Skeletal muscle cell (primary cell): ENCODE data around the gene NBEA.

Experiments
- DNase-seq: peaks from one replicate; pipeline ENCODE4 v3.0.0-alpha.2; 2010; ENCODE audit warnings: low read depth
- H3K4me3 ChIP-seq: 2 replicates; pipeline ENCODE4 v1.5.1; 2011; ENCODE audit warnings: low read depth, mild to moderate bottlenecking, control low read depth, low read length, moderate library complexity

NBEA gene

DNA sequence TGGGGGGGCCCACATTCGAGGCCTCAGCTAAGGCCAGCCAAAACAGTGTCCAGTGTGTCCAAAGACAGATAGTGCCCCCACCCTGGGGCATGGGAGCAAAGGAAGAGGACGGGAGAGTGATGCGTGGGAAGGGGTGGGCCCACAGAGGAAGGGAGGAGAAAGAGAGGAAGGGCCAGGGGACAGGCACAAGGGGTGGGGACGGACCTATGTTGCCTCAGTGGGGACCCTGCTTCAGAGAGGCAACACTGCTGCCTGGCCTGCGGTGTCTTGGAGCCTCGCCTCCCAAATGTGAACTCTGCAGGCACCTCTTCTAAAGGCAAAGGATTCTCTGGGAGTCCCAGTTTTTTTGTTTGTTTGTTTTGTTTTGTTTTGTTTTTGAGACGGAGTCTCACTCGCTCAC lies 764.7 kb downstream of the NBEA start:
- no peak overlapping the region for H3K4me3 ChIP-seq
- DNase-seq, result no peak

DNA sequence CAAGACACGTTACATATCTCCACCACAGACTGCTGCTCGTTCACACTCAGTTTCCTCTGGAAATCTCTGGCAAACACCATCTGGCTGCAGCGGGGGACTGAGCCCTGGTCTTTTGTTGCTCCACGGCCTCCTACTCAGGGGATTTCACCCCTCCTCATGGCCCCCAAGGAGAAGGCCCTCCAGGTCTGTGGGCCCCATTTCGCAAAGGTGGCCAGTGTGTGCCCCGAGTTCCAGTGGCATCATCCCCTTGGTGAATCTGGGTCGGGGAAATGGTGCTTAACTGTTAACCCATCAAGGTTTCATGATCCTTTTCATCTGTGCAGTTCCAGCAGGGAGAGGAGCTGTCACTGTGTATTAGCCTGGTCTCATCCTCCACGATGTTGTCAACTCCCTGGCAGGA lies 769.8 kb downstream of the NBEA start:
- DNase-seq, result no peak
- H3K4me3 ChIP-seq, result no peak overlapping the region

DNA sequence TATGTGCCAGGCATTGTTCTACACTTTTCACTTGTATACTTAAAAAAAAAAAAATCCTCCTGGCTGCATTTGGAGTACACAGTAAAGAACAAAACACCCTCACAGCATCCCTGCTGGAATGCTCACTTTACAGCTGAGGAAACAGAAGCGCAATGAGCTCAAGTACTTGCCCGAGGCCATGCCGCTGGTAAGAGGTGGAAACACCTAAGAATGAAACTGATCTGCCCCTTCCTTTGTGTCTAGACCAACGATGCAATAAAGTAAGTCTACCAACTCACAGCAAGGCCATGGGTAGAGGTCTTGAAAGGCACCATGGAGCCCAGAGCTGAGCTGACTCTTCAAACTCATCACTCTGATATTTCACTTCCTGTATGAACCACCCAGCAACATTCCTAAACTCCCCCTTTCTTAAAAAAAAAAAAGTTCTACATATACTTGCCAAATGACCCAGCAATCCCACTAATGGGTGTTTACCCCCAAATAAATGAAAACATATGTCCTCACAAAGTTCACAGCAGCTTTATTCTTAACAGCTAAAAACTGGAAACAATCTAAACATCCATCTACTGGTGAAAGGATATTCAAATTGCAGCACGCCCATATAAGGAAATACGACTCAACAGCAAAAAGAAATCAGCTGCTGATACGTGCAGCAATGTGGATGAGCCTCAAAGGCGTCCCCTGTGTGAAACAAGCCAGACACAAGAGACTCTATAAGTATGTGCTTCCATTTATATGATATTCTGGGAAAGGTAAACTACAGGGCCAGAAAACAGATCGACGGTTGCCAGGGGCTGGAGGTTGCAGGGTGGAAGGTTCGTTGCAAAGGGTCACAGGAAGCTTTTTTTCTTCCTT lies 771.1 kb downstream of the NBEA start:
- DNase-seq, result no peak

DNA sequence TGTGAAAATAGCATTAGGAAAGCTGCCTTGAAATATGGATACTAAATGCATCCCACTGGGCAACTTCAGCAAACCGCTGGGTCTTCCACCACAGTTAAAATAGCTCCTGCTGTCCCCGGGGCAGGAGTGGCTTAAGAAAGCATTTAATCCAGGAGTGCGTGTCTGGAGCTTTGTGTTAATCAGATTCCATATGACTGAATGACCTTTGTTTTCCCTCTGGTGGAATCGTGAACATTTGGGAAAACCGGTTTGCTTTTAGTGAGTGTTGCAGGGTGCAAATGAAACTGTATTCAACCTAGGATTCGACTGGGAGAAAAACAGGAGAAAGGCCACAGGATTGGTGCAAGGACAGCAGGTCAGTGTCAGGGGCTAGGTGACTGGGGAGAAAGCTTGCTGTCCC lies 772.1 kb downstream of the NBEA start:
- DNase-seq, result no peak
- H3K4me3 ChIP-seq, result no peak overlapping the region

More for the DNA sequence above, 771.1 kb downstream of the NBEA start:
- no peak overlapping the region for H3K4me3 ChIP-seq

DNA sequence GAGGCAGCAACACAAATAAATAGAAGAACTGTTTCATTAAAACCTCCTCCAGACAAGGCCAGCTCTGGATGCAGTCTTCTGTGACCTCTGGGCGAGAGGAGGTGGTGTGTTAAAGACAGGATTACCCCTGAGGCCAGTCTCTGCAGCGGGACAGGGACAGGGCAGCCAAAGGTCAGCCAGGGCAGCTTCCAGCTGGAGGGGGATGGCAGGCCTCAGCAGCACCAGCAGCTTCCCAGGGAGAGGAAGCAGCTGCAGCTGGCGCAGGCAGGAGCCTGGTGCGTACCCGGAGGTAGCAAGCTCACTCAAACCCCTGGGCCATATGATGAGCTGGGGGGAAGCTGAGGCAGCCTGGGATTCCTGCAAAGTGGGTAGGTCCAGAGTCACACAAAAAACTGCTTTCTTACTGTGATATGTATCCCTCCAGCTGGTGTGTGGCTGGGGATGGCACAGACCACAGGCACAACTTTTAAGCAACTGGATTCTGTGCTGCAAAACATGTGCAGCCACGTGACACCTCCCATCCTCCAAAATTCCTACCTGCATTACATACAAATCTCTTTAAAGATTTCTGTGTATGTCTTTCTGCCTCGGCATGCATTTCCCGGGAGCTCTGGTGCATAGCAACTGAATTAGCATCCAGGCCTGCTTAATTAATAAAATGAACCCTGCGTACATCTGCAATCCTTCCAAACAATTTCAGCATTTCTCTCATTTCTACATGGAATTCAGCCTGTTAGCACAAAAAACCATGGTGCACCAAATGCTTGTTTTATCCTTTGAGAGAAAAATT lies 772.7 kb downstream of the NBEA start:
- H3K4me3 ChIP-seq, result no peak overlapping the region
- no peak for DNase-seq

DNA sequence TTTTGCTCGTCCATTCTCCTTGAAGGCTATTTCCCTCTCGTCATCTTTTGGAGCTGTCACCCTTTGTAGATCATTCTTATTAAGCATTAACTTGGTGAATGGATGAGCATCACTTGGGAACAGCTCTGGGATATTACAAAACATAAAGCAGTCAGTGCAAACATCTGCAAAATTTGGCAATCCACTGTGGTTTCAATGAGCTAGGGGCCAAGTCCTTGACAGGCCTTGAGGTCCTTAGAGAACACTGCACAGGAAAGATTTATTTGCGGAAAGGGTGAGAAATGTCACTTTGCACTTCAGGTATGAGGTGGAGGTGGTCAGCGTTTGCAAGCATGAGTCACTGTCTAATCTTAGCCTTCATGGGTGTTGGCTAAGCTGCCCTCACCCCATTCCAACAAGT lies 774.1 kb downstream of the NBEA start:
- no peak overlapping the region for H3K4me3 ChIP-seq
- no peak for DNase-seq

DNA sequence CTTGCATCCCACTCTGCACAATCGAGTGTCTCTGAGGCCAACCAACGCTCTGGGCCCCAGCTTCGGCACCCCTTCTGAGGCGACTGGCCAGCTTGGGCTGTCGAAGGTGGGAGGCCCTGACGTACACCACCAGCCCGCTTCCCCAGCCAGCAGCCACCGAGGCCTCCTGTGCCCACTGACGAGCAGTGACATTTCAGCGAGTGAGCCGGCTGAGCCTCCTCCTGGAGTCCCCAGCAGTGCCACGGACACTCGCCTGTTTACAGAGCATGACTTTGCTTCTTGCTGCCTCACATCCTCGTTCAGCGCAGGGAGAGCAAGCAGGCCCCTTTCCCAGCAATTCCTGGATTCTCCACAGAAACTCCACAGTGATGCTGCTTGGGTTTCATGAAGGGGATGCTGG lies 774.7 kb downstream of the NBEA start:
- no peak for DNase-seq
- no peak overlapping the region for H3K4me3 ChIP-seq

DNA sequence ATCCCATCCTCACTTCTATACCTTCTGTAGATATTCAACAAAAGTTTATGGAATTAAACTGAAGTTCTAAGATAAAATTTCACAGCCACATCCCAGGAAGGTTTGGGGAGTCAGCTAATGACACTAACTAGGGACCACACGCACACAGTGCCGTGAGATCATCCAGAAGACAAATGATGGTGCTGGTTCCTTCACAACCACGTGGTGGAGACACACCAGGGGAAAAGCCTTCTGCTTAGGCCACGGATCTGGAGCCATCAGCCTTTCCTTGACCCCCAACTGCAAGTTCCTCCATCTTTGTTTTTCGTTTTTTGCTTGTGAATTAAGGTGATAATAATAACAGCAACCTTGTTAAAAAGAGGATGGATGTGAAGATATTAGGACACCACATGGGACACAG lies 776.0 kb downstream of the NBEA start:
- no peak overlapping the region for H3K4me3 ChIP-seq
- DNase-seq, result no peak

DNA sequence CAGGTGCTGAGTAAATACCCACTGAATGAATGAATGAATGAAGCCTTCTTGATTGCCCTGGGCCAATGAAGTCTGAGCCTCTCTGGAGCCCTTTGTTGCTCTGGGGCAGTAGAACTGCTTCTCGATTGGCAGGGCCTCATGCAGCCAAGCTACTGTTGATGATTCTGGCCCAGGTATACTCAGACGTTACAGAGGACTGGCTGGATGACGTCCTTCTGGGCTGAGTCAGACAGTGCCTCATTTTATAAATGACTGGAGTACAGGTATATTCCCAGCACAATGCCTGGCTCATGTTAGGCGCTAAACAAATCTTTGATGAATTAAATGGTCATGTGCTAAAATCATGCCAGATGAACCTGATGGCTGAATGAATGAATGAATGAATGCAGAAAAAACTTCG lies 778.2 kb downstream of the NBEA start:
- H3K4me3 ChIP-seq, result no peak overlapping the region
- DNase-seq, result no peak

DNA sequence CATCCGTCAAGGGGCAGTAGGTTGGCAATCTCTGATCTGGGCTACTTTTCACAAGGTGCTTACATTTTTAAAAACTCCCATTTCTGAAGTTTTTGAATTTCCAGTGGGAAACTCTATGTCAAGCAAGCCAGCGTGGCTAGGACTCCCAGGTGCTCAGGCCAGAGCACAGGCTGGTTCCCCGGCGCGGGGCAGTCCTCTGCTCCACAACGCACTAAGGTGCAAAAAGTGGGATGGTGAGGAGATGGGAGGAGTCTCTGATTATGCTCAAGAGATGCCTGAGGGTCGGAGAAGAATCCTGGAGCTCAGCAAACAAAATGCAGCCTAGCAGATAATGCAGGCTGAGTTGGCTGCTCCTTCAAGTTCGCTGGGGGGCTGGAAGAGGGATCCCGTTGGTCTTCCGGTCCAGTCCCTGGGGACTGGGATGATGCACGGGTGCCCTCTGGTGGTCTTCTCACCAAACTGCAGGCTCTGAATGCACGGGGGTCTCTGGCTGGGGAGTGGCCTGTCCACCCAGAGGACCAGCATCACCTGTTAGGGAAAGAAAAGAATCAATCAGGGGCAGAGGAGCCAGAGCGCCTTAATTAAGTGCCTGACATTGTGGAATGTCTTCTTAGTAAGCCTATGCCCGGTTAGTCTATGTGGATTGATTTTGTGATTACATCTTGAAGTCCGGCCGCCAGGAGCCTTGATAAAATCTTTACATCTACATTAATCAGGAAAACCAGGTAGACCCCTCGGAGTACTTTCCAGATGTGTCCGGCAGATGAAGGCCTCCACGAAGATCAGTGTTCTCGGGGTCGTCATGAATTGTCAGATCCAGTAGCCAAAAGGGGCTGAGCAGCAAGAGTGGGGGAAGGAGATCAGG lies 778.9 kb downstream of the NBEA start:
- H3K4me3 ChIP-seq, result peak overlapping the region; percentile 17
- DNase-seq, result no peak
